ENCODE measurements around the gene DNASE1L2.
"Not testable (repeated sequence)": the region's sequence is repeated elsewhere in the genome, so short reads cannot be mapped to it uniquely, and the experiment has no call there.

DNASE1L2 gene

GRCh38 chr16:2236337-2237101, at the start of gene DNASE1L2:
Gene DNASE1L2 (plus strand): TSS chr16:2236444. CDS start chr16:2236817, 373 bp downstream.
- DNase-seq, result no peak

DNA sequence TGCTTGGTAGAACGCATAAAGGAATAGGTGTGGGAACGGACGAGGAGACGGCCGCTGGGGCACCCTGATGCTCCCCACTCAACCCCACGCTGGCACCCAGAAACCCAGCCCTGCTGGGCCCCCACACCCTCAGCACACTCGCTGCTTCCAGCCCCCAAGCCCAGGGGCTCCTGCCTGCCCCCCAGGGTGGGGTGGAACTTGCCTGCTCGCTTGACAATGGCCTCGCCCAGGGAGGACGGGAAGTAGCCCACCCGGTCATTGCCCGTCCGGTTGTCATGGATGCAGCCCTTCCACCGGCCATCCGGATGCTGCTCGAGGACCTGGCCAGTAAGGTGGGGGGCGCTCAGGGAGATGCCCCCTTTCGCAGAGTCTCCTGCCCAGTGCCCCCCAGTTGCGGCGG, 49.7 kb upstream of the DNASE1L2 start:
- DNase-seq, result no peak

DNA sequence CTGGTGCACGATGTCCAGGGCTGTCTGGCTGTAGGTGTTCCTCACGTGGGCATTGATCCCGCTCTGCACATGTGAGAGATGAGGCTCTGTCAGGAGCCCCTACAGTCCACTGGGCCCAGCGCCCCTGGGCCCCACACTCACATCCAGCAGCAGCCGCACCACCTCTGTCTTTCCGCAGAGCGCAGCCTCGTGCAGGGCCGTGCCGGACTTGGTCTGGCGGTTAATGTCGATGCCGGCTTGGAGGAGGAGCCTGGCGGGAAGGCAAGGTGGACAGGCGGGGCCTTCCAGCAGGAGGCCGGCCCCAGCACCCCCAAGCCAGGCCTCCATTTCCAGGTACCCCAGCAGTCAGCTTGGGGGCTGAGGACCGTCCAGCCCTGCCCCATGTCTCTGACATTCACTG, 49.0 kb upstream of the DNASE1L2 start:
- DNase-seq, result no peak

GRCh38 chr16:2188395-2188794, 47.8 kb upstream of the DNASE1L2 start:
- DNase-seq, result no peak

GRCh38 chr16:2189252-2189893, 46.9 kb upstream of the DNASE1L2 start:
- DNase-seq, result no peak

DNA sequence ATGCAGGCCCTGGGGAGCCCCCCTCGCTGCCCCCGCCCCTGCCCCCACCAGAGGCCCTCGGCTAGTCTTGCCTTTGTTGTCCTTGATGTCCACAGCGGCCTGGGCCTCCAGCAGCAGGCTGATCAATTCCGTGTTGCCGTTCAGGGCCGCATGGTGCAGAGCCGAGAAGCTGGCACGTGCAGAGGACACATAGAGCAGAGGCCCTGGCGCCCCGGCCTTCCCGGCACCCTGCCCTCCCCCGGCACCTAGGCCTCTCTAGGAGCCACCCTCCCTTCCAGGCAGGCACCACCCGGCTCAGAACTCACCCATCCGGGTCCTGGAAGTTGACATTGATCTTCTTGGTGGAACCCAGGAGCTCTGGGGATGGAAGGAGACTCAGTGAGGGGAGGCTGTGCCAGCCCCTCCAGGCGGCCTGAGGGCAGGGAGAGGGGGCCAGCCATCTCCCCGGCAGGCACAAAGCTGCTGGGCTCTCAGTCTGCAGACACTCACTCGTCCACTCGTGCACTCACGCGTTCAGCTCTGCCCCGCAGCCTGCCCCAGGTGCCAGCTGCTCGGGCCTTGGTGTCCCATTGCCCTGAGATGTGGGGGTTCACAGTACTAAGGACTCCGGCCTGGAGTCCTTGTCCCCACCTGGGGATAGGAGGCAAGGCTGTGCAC, 46.1 kb upstream of the DNASE1L2 start:
- DNase-seq, result no peak

DNA sequence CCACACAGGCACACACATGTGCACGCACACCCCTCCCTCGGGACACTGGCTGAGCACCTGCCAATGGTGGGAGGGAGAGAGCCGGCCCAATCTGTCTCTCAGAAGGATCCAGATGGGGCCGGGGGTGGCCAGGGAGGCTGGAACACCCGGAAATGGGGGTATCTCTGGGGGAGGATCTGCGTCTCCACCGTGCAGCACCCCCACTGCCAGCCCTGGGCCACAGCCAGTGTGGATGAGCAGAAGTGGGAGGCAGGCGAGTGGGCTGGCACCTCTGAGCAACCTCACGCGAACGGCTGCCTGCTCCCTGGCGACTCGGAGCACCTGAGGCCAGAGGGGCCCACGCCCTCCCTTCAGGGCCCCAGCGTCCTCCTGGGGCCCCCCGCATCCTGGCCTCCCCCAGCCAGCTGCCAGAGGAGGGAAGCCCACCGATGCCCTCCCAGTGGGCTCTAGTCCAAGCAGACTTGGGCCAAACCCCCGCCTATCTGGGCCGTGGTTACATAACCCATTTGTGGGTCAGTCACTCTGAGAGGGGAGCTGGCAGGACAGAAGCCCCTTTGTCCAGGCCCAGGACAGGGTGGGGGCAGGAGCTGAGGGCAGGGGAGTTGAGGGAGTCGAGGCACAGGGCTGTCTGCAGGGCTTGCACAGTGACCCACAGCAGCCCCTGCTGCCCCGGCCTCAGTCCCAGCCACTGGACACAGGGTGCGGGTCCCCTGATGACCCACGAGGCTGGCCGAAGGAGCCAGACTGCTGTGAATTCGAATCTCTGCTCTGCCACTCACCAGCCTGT, 45.4 kb upstream of the DNASE1L2 start:
- no peak for DNase-seq

- no peak for DNase-seq
Observed at GRCh38 chr16:2191446-2191706, 44.9 kb upstream of the DNASE1L2 start.

GRCh38 chr16:2194166-2194834, 41.9 kb upstream of the DNASE1L2 start:
- DNase-seq, result no peak

GRCh38 chr16:2194852-2195321, 41.4 kb upstream of the DNASE1L2 start:
- peak; percentile 68 for DNase-seq

DNA sequence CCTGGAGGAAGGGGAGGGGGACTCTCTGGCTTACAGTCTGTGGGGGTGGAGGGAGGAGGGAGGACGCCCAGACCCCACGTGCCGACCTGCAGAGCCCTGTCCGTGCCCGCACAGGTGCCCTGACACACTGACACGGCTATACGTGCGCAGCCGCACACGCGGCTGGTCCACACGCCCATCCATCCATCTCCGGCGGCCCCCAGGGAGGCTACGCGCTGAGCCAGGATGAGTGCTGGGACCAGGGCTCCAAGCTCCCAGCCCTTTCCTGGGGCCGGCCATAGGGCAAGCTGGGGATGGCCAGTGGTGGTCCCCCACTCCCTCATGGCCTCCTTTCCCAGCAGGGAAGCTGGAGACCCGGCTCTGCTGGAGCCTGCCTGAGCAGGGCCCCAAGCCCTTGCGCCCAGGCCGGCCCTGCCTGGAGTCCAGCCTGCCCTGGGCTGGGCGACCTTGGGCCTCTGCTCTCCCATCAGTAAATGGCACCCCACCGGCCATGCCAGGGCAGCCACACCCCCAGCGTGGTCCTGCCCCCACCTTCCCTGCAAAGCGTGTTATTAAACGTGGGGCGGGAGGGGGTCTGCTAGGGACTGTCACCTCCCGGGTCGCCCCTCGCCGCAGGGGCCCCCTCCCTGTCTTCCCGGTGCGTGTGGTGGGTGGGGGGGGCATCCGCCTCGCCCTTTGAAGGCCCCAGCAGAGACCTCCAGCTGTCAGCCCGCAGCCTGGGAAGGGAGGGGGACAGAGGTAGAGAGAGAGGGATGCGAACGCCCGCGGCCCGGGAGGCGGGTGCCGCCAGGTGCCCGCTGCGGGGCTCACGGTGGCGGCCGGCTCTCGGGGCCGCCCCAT, 40.7 kb upstream of the DNASE1L2 start:
- no peak for DNase-seq

DNA sequence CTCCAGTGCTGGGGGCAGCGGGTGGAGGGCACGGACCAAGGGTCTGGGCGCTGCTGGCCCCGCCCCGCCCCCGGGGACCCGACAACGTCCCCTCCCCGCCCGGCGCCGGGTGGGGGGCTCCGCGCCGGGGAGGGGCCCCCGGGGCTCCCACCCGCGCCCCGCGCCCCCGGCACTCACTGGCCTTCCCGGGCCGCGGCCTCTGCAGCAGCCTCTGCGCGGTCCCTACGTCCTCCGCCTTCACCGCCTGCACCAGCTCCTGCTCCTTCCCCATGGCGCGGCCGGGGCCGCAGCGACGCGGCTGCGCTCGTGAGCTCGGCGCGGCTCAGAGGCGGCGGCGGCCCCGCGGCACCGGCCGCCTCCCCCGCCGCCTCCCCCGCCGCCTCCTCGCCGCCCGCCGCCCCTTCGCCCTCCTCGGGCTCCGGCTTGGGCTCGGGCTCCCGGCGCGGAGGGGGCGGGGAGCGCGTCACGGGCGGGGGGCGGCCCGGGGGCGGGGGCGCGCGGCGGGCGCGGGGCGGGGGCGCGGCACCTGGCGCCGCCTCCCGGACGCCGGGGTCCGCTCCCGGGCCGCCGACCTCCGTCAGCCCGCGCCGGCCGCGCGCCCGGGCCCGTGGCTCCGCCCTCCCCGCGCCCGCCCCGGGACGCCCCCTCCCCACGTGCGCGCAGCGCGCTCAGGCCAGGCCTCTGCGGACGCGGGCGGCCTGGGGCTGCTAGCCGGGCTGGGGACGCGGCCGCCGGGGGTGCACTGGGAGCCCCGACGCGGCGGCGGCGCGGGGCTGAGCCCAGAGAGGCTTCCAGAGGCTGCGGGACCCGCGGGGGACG, 39.9 kb upstream of the DNASE1L2 start, which contains the start of gene CASKIN1:
Gene CASKIN1 (minus strand): TSS at position 444 of the 819 bp plus-strand sequence. CDS start 173 bp downstream, at position 271.
- DNase-seq, result no peak

GRCh38 chr16:2196981-2197511, 39.2 kb upstream of the DNASE1L2 start:
- no peak for DNase-seq

GRCh38 chr16:2197765-2198164, 38.5 kb upstream of the DNASE1L2 start:
- DNase-seq, result no peak

GRCh38 chr16:2198283-2198682, 38.0 kb upstream of the DNASE1L2 start:
- no peak for DNase-seq

GRCh38 chr16:2199095-2199494, 37.1 kb upstream of the DNASE1L2 start:
- DNase-seq, result no peak

- DNase-seq, result no peak
Observed at GRCh38 chr16:2199621-2200139, 36.6 kb upstream of the DNASE1L2 start.

GRCh38 chr16:2200313-2200712, 35.9 kb upstream of the DNASE1L2 start:
- no peak for DNase-seq

DNA sequence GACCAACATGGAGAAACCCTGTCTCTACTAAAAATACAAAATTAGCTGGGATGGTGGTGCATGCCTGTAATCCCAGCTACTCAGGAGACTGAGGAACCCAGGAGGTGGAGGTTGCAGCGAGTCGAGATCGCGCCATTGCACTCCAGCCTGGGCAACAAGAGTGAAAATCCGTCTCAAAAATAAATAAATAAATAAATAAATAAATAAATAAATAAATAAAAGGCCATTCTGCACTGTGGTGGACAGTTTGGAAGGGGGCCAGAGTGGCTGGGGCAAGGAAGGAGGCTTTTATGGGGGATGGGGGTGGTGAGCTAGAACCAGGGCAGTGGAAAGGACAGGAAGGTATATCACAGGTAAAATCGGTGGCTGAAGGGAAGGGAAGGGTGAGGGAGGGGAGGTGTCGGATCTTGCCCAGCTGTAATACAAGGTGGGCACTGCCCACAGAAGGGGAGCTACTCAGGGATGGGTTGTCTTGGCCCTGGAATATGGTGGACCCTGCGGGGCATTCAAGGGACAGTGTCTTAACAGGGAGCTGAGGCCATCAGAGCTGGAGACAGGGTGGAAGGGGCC, 33.0 kb upstream of the DNASE1L2 start:
- not testable (repeated sequence) for DNase-seq

Measured in DMS79 (cell line).